ENCODE results near the gene PDLIM3.

PDLIM3 gene

DNA sequence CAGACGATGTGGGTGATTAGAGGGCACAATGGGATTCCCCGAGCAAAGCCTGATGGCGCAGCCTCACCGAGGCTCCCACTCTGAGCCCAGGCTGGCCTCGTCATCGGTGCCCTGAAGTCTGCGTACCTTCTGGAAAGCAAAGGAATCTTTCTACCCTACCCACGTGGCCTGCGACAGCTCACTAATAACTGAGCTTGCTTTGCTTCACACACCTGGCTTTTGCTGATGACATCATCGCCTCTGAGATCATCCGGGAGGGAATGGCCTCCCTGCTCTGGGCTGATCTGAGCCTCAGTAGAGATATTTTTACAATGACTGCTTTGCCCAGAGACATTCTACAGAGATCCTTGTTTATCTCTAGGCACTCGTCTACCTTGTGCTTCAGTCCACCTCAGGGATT, 45.4 kb upstream of the PDLIM3 start:
- Histone ChIP-seq H3K4me1 (ENCODE audit: insufficient read depth, low read length) (no peaks in the 10 kb centered on the region), H3K36me3 (ENCODE audit: insufficient read depth, low read length) (no peaks in the 10 kb centered on the region), H3K27ac (ENCODE audit: low read length) (no peak overlapping the region), H3K9ac (ENCODE audit: low read depth, low read length) (no peak overlapping the region), H4K20me1 (ENCODE audit: insufficient read depth, low read length) (no peaks in the 10 kb centered on the region), H2AFZ (ENCODE audit: low read depth, low read length) (no peak overlapping the region), H3K9me3 (ENCODE audit: insufficient read depth, low read length, severe bottlenecking) (no peaks in the 10 kb centered on the region), H3K4me3 (ENCODE audit: low read depth in 1 of 2, low read length in 2 of 2) (no peak overlapping the region), H3K4me2 (ENCODE audit: insufficient read depth, low read length) (no peak overlapping the region), H3K79me2 (ENCODE audit: insufficient read depth, low read length) (no peaks in the 10 kb centered on the region), H3K27me3 (ENCODE audit: insufficient read depth, low read length, poor library complexity) (no peaks in the 10 kb centered on the region)
- TF ChIP-seq, protein P1, sequence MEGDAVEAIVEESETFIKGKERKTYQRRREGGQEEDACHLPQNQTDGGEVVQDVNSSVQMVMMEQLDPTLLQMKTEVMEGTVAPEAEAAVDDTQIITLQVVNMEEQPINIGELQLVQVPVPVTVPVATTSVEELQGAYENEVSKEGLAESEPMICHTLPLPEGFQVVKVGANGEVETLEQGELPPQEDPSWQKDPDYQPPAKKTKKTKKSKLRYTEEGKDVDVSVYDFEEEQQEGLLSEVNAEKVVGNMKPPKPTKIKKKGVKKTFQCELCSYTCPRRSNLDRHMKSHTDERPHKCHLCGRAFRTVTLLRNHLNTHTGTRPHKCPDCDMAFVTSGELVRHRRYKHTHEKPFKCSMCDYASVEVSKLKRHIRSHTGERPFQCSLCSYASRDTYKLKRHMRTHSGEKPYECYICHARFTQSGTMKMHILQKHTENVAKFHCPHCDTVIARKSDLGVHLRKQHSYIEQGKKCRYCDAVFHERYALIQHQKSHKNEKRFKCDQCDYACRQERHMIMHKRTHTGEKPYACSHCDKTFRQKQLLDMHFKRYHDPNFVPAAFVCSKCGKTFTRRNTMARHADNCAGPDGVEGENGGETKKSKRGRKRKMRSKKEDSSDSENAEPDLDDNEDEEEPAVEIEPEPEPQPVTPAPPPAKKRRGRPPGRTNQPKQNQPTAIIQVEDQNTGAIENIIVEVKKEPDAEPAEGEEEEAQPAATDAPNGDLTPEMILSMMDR (IDR thresholded peaks at IDR 0.05; ENCODE audit: borderline replicate concordance, extremely low read depth, low read length, poor library complexity, severe bottlenecking), result no peak
- TF ChIP-seq EZH2 (IDR thresholded peaks at IDR 0.05; ENCODE audit: borderline replicate concordance, low read depth, low read length, severe bottlenecking), result no peak
- no peak for DNase-seq
- no peak for ATAC-seq (ENCODE audit: insufficient read depth, low read depth)

- Histone ChIP-seq H3K79me2 (ENCODE audit: insufficient read depth, low read length) (no peaks in the 10 kb centered on the region), H3K4me2 (ENCODE audit: insufficient read depth, low read length) (no peak overlapping the region), H2AFZ (ENCODE audit: low read depth, low read length) (no peak overlapping the region), H3K4me3 (ENCODE audit: low read depth in 1 of 2, low read length in 2 of 2) (no peak overlapping the region), H3K36me3 (ENCODE audit: insufficient read depth, low read length) (no peaks in the 10 kb centered on the region), H3K27ac (ENCODE audit: low read length) (no peak overlapping the region), H3K9me3 (ENCODE audit: insufficient read depth, low read length, severe bottlenecking) (no peaks in the 10 kb centered on the region), H4K20me1 (ENCODE audit: insufficient read depth, low read length) (no peaks in the 10 kb centered on the region), H3K27me3 (ENCODE audit: insufficient read depth, low read length, poor library complexity) (no peaks in the 10 kb centered on the region), H3K4me1 (ENCODE audit: insufficient read depth, low read length) (no peaks in the 10 kb centered on the region), H3K9ac (ENCODE audit: low read depth, low read length) (no peak overlapping the region)
- DNase-seq, result no peak
- ATAC-seq (ENCODE audit: insufficient read depth, low read depth), result no peak
- no peak for TF ChIP-seq EZH2 (IDR thresholded peaks at IDR 0.05; ENCODE audit: borderline replicate concordance, low read depth, low read length, severe bottlenecking)
- TF ChIP-seq, protein P1 (IDR thresholded peaks at IDR 0.05; ENCODE audit: borderline replicate concordance, extremely low read depth, low read length, poor library complexity, severe bottlenecking), result no peak
These were observed 43.0 kb upstream of the PDLIM3 start for GRCh38 chr4:185578284-185578683.

- Histone ChIP-seq H4K20me1 (ENCODE audit: insufficient read depth, low read length) (no peaks in the 10 kb centered on the region), H3K4me1 (ENCODE audit: insufficient read depth, low read length) (no peaks in the 10 kb centered on the region), H3K9ac (ENCODE audit: low read depth, low read length) (no peak overlapping the region), H3K4me2 (ENCODE audit: insufficient read depth, low read length) (no peak overlapping the region), H2AFZ (ENCODE audit: low read depth, low read length) (no peak overlapping the region), H3K36me3 (ENCODE audit: insufficient read depth, low read length) (no peaks in the 10 kb centered on the region), H3K27me3 (ENCODE audit: insufficient read depth, low read length, poor library complexity) (no peaks in the 10 kb centered on the region), H3K9me3 (ENCODE audit: insufficient read depth, low read length, severe bottlenecking) (no peaks in the 10 kb centered on the region), H3K27ac (ENCODE audit: low read length) (no peak overlapping the region), H3K79me2 (ENCODE audit: insufficient read depth, low read length) (no peaks in the 10 kb centered on the region), H3K4me3 (ENCODE audit: low read depth in 1 of 2, low read length in 2 of 2) (no peak overlapping the region)
- ATAC-seq (ENCODE audit: insufficient read depth, low read depth), result no peak
- no peak for DNase-seq
- TF ChIP-seq, protein P1 (IDR thresholded peaks at IDR 0.05; ENCODE audit: borderline replicate concordance, extremely low read depth, low read length, poor library complexity, severe bottlenecking), result no peak
- no peak for TF ChIP-seq EZH2 (IDR thresholded peaks at IDR 0.05; ENCODE audit: borderline replicate concordance, low read depth, low read length, severe bottlenecking)
These were observed 41.9 kb upstream of the PDLIM3 start for GRCh38 chr4:185576962-185577950.

All from DND-41 (cell line).